IPS-18c (cell line): Measurements from ENCODE around the gene SDHC.
A peak's percentile ranks its signal among the peaks of the same experiment; 100 is the strongest.
"Not testable (repeated sequence)": the region's sequence is repeated elsewhere in the genome, so short reads cannot be mapped to it uniquely, and the experiment has no call there.

Source experiments
- H3K4me3 ChIP-seq: 2 replicates; pipeline ENCODE4 v1.7.0; 2013; ENCODE audit warnings: low read depth, mild to moderate bottlenecking, low read length, moderate library complexity; ENCODE audit not compliant: insufficient read depth
- H3K9me3 ChIP-seq: one replicate; pipeline ENCODE4 v1.6.1; 2013; ENCODE audit warnings: mild to moderate bottlenecking, low read length, moderate library complexity; ENCODE audit not compliant: control insufficient read depth, insufficient read depth

The SDHC gene

GRCh38 chr1:161364332-161364731, 50.2 kb downstream of the SDHC start:
- Histone ChIP-seq H3K9me3 (no peaks in the 10 kb centered on the region), H3K4me3 (no peak overlapping the region)

GRCh38 chr1:161365207-161365606, 51.0 kb downstream of the SDHC start:
- H3K9me3 ChIP-seq = no peaks in the 10 kb centered on the region

GRCh38 chr1:161367684-161368400, 53.7 kb downstream of the SDHC start, which contains the start of gene CFAP126:
Gene CFAP126, minus strand, starts transcription at chr1:161367876. Its CDS starts 8 bp downstream, at chr1:161367868.
- Histone ChIP-seq H3K4me3 (no peak within 1 kb of the TSS), H3K9me3 (no peaks in the 10 kb centered on the region)

More at GRCh38 chr1:161365207-161365606, 51.0 kb downstream of the SDHC start:
- H3K4me3 ChIP-seq = no peak overlapping the region

GRCh38 chr1:161373442-161373841, 59.3 kb downstream of the SDHC start:
- Histone ChIP-seq H3K4me3 (no peak overlapping the region), H3K9me3 (no peaks in the 10 kb centered on the region)

GRCh38 chr1:161374373-161374772, 60.2 kb downstream of the SDHC start:
- H3K9me3 ChIP-seq = no peaks in the 10 kb centered on the region
- no peak overlapping the region for H3K4me3 ChIP-seq

GRCh38 chr1:161378014-161378413, 63.8 kb downstream of the SDHC start:
- Histone ChIP-seq H3K9me3 (no peaks in the 10 kb centered on the region), H3K4me3 (no peak overlapping the region)

GRCh38 chr1:161379071-161379470, 64.9 kb downstream of the SDHC start:
- no peaks in the 10 kb centered on the region for H3K9me3 ChIP-seq
- H3K4me3 ChIP-seq = no peak overlapping the region

- H3K9me3 ChIP-seq = no peaks in the 10 kb centered on the region
- no peak overlapping the region for H3K4me3 ChIP-seq
These were observed 67.5 kb downstream of the SDHC start for GRCh38 chr1:161381707-161382106.

- H3K4me3 ChIP-seq = no peak overlapping the region
These were observed 68.2 kb downstream of the SDHC start for GRCh38 chr1:161382214-161383019.

GRCh38 chr1:161388639-161389038, 74.5 kb downstream of the SDHC start:
- no peak overlapping the region for H3K4me3 ChIP-seq

More at GRCh38 chr1:161382214-161383019, 68.2 kb downstream of the SDHC start:
- H3K9me3 ChIP-seq = no peaks in the 10 kb centered on the region

GRCh38 chr1:161389158-161389557, 75.0 kb downstream of the SDHC start:
- peak overlapping the region; percentile 81 for H3K4me3 ChIP-seq
- not testable (repeated sequence) for H3K9me3 ChIP-seq

More at GRCh38 chr1:161388639-161389038, 74.5 kb downstream of the SDHC start:
- no peaks in the 10 kb centered on the region for H3K9me3 ChIP-seq

GRCh38 chr1:161389691-161390558, 75.7 kb downstream of the SDHC start:
- no peaks in the 10 kb centered on the region for H3K9me3 ChIP-seq
- H3K4me3 ChIP-seq = peak overlapping the region; percentile 81

GRCh38 chr1:161390559-161390858, 76.3 kb downstream of the SDHC start:
- H3K9me3 ChIP-seq = no peaks in the 10 kb centered on the region
- H3K4me3 ChIP-seq = peak overlapping the region; percentile 81

- not testable (repeated sequence) for H3K4me3 ChIP-seq, H3K9me3 ChIP-seq
These were observed 77.0 kb downstream of the SDHC start for GRCh38 chr1:161391136-161391535.

- no peaks in the 10 kb centered on the region for H3K9me3 ChIP-seq
- no peak overlapping the region for H3K4me3 ChIP-seq
These were observed 77.4 kb downstream of the SDHC start for GRCh38 chr1:161391611-161392010.

- no peak overlapping the region for H3K4me3 ChIP-seq
- no peaks in the 10 kb centered on the region for H3K9me3 ChIP-seq
These were observed 79.0 kb downstream of the SDHC start for GRCh38 chr1:161393151-161393550.

GRCh38 chr1:161397038-161397437, 82.9 kb downstream of the SDHC start:
- not testable (repeated sequence) for H3K9me3 ChIP-seq, H3K4me3 ChIP-seq
